Chondrocyte (in vitro differentiated cells): ENCODE results near the gene SFI1. TPM values are rescaled to one million over a fixed set of nuclear protein-coding genes. Genes with fewer than 3 reads are reported as not detected.

Experiments used
- DNase-seq: peaks from one replicate; pipeline ENCODE4 v3.0.0; 2021; ENCODE audit warnings: mixed read lengths, low spot score
- H3K27ac Mint-ChIP-seq: one replicate; pipeline ENCODE4 v1.8.0; 2021; ENCODE audit warnings: mild to moderate bottlenecking, moderate library complexity, mixed read lengths; ENCODE audit not compliant: unreplicated experiment
- H3K27me3 Mint-ChIP-seq: 2 replicates; pipeline ENCODE4 v1.8.0; 2021; ENCODE audit warnings: low read depth, mixed read lengths
- H3K36me3 Mint-ChIP-seq: 2 replicates; pipeline ENCODE4 v1.8.0; 2021; ENCODE audit warnings: low read depth, mixed read lengths
- H3K4me1 Mint-ChIP-seq: 2 replicates; pipeline ENCODE4 v1.8.0; 2021; ENCODE audit warnings: low read depth, mild to moderate bottlenecking, mixed read lengths
- H3K4me3 Mint-ChIP-seq: one replicate; pipeline ENCODE4 v1.8.0; 2021; ENCODE audit warnings: mild to moderate bottlenecking, moderate library complexity, mixed read lengths; ENCODE audit not compliant: unreplicated experiment
- H3K9me3 Mint-ChIP-seq: 2 replicates; pipeline ENCODE4 v1.8.0; 2021; ENCODE audit warnings: low read depth, mixed read lengths
- total RNA-seq: library from RNA; stranded (reverse); gene quantifications from 3 replicates; pipeline ENCODE4 v1.2.1, GENCODE V29; 2021
- TF ChIP-seq, protein P1 (sequence below): fragments of 200-600 bp; sonication (generic); IDR thresholded peaks from 2 replicates; pipeline ENCODE4 v1.5.0; 2021; ENCODE audit warnings: antibody characterized with exemption, mild to moderate bottlenecking, moderate library complexity

SFI1 gene
- total RNA-seq, 1 donor from 2014 or later: 20.3 TPM

DNA sequence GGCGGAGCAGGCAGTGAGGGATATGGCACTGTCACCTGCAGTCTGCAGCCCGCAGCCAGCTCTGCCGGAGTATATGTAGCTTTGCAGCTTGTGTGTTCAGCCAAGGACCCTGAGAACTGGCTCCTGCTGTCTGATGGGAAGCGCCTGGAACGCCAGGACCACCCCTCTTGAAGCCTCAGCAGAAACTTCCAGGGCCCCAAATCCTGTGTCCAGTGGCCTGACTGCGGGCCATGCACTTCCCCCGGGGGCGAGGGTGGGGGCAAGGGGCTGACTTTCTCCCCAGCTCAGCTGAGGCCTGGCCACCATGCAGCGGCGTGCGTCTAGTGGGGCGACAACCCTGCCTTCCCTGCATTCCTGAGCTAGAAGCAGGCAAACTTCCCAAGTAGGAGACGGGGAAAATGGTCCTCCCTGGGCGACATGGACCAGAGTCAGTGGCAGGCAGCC lies 133.4 kb downstream of the SFI1 start:
- peak overlapping the region; percentile 85 for H3K4me3 Mint-ChIP-seq
- peaks cover 55% of the 10 kb centered on the region for H3K4me1 Mint-ChIP-seq
- H3K27ac Mint-ChIP-seq: peak overlapping the region; percentile 8
- no peak for DNase-seq
- no peaks in the 10 kb centered on the region for H3K9me3 Mint-ChIP-seq
- no peaks in the 10 kb centered on the region for H3K27me3 Mint-ChIP-seq
- TF ChIP-seq, protein P1, sequence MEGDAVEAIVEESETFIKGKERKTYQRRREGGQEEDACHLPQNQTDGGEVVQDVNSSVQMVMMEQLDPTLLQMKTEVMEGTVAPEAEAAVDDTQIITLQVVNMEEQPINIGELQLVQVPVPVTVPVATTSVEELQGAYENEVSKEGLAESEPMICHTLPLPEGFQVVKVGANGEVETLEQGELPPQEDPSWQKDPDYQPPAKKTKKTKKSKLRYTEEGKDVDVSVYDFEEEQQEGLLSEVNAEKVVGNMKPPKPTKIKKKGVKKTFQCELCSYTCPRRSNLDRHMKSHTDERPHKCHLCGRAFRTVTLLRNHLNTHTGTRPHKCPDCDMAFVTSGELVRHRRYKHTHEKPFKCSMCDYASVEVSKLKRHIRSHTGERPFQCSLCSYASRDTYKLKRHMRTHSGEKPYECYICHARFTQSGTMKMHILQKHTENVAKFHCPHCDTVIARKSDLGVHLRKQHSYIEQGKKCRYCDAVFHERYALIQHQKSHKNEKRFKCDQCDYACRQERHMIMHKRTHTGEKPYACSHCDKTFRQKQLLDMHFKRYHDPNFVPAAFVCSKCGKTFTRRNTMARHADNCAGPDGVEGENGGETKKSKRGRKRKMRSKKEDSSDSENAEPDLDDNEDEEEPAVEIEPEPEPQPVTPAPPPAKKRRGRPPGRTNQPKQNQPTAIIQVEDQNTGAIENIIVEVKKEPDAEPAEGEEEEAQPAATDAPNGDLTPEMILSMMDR: no peak
- no peaks in the 10 kb centered on the region for H3K36me3 Mint-ChIP-seq

DNA sequence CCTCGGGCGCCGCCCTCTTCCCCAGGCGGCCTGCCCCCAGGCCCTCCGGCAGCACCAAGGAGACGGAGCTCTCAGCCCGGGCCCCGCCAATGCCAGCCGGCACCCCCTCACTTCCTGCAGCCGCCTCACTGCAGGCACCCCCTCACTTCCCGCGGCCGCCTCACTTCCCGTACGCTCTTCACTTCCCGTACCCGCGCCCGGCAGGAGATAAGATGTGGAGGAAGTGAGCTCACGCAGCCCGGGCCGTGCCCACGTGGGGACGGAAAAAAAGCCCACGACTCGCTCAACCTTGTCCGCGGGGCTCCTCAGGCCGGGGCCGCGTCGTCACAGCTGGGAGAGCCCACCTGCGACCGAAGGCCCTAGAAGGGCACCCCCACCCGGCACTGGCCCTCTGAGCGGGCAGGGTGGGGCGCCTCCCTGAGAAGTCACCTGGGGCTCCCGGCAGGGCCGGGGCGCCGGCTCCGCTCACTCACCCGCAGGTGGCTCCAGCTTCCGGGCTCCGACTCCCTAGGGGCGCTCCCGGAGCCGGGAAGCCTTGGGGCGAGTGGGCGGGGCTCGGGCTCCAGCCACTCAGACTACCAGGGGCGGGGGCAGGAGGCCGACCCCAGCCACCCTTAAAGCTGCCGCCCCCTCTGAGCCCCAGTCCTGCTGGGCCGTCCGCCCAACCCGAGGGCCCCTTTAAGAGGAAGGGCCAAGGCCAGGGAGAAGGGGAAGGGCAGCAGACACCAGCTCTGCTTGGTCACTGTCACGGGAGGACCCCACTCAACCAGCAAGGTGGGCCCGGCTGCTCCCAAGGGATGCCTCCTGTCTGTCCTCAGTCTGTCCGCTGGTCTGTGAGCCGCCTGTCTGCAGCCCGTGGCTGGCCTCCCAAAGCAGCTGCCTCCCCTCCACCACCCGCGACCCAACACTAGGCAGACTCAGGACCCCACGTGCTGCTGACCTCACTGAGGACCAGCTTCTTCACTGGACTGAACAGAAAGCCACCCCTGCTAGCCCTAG lies 134.3 kb downstream of the SFI1 start:
- TF ChIP-seq, protein P1: peak; percentile 37
- DNase-seq: no peak
- Mint-ChIP-seq H3K4me3 (peak overlapping the region; percentile 85), H3K9me3 (no peaks in the 10 kb centered on the region), H3K4me1 (peaks cover 49% of the 10 kb centered on the region), H3K27me3 (no peaks in the 10 kb centered on the region), H3K36me3 (no peaks in the 10 kb centered on the region), H3K27ac (peak overlapping the region; percentile 86)

DNA sequence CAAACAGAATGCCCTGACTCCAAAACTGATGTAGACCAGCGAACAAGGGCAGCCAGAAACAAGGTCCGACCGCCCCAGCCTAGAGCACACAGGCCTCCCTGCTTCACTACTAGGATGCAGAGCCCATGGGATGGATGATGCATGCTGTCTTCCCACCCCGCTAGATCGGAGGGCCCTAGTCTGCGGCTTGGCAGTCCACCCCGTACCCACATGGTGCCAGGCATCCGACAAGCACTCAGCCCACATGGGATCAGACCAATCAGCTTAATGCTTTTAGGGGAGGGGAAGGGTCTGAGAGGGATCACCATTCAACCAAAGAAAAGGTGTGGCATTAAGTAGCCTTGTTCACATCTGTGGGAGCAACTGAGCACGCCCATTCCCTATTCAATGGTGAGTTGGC lies 135.1 kb downstream of the SFI1 start:
- TF ChIP-seq, protein P1: no peak
- DNase-seq: no peak
- Mint-ChIP-seq H3K4me3 (peak overlapping the region; percentile 85), H3K4me1 (peaks cover 41% of the 10 kb centered on the region), H3K36me3 (no peaks in the 10 kb centered on the region), H3K27ac (peak overlapping the region; percentile 80), H3K9me3 (no peaks in the 10 kb centered on the region), H3K27me3 (no peaks in the 10 kb centered on the region)

DNA sequence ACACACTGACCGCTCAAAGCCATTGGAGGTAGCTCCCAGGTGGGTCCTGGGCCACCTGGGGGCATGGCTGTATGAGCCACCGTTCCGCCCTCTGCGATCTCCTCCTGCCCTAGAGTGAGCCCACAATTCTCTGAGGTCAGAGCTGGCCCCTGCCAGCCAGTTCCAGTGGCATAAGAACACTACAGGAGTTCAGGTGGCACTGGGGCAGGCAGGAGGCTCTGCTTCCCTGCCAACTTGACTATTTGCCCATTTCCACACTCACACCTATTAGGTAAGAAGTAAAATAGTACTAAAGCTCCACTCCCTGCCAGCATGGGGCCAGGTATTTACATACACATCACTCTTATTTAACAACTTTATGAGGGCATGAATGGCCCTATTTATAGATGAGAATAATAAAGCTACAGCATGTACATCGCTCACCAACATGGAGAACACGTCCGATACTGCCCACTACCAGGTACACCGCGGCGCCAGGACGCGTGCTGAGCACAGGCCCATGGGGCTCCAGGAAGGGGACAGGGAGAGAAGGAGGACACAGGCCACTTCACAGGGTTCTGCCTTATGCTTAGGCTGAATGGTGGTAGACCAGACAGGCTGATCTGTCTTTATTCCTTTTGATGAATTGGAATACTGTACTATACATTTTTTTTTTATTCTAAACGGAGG lies 139.4 kb downstream of the SFI1 start:
- no peak overlapping the region for H3K4me3 Mint-ChIP-seq
- no peaks in the 10 kb centered on the region for H3K9me3 Mint-ChIP-seq
- H3K36me3 Mint-ChIP-seq: no peaks in the 10 kb centered on the region
- H3K27me3 Mint-ChIP-seq: no peaks in the 10 kb centered on the region
- peaks cover 27% of the 10 kb centered on the region for H3K4me1 Mint-ChIP-seq
- TF ChIP-seq, protein P1: no peak
- H3K27ac Mint-ChIP-seq: no peak overlapping the region
- DNase-seq: no peak

DNA sequence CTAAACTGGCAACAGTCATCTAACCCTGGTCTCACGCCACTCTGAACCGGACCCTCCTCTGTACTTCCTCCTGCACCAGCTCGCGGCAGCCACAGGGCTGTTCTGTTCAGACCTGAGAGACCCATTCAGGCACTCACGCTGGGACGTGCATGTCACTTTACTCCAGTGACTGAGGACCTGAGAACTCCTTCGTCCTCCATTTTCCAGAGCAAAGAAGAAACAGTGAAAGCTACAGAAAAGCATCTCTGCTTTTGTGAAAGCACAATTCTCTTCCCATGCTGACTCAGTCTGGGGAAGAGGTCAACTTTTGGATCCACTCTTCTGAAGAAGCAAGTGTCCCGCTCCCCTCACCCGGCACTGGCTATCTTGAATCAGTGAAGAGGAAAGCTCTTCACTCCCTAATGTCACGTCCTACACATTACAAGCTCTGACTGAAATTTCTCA lies 141.1 kb downstream of the SFI1 start:
- Mint-ChIP-seq H3K36me3 (no peaks in the 10 kb centered on the region), H3K27me3 (no peaks in the 10 kb centered on the region), H3K9me3 (no peaks in the 10 kb centered on the region), H3K4me3 (no peak overlapping the region), H3K4me1 (peaks cover 20% of the 10 kb centered on the region), H3K27ac (no peak overlapping the region)
- no peak for DNase-seq
- TF ChIP-seq, protein P1: no peak
